NCI-H1694 (cell line): ENCODE results near the gene TAF10.
A peak's percentile ranks its signal among the peaks of the same experiment; 100 is the strongest.

Source experiments
- DNase-seq: peaks from one replicate; lab custom pipeline; 2025; lab: John Stamatoyannopoulos, UW

Gene TAF10

GRCh38 chr11:6607190-6607795 is 4.7 kb downstream of the TAF10 start:
- DNase-seq: no peak

- no peak for DNase-seq
Observed at GRCh38 chr11:6606471-6607189, 5.4 kb downstream of the TAF10 start.

GRCh38 chr11:6604790-6605189 is 7.2 kb downstream of the TAF10 start:
- DNase-seq: no peak

GRCh38 chr11:6604081-6604626 is 7.9 kb downstream of the TAF10 start:
- DNase-seq: no peak

- DNase-seq: peak; percentile 52
Observed at GRCh38 chr11:6603287-6604080, 8.5 kb downstream of the TAF10 start, which contains the start of the genes ILK and RRP8. Gene ILK (plus strand): TSS chr11:6603774. CDS start chr11:6604272, 498 bp downstream. Gene RRP8 (minus strand): TSS chr11:6603616. CDS start chr11:6603502, 114 bp downstream.

GRCh38 chr11:6602096-6602940 is 9.7 kb downstream of the TAF10 start:
- DNase-seq: no peak

- no peak for DNase-seq
Observed at GRCh38 chr11:6601041-6601461, 11.0 kb downstream of the TAF10 start.

- DNase-seq: no peak
Observed at GRCh38 chr11:6599881-6600390, 12.1 kb downstream of the TAF10 start.

- no peak for DNase-seq
Observed at GRCh38 chr11:6599449-6599848, 12.6 kb downstream of the TAF10 start.

GRCh38 chr11:6598555-6598954 is 13.5 kb downstream of the TAF10 start:
- DNase-seq: no peak

- no peak for DNase-seq
Observed at GRCh38 chr11:6596239-6596877, 15.7 kb downstream of the TAF10 start.

- DNase-seq: no peak
Observed at GRCh38 chr11:6594142-6594768, 17.8 kb downstream of the TAF10 start.

GRCh38 chr11:6588018-6588417 is 24.0 kb downstream of the TAF10 start:
- DNase-seq: no peak

GRCh38 chr11:6587360-6587953 is 24.6 kb downstream of the TAF10 start:
- no peak for DNase-seq

- no peak for DNase-seq
Observed at GRCh38 chr11:6586434-6587359, 25.3 kb downstream of the TAF10 start.

GRCh38 chr11:6584528-6584927 is 27.5 kb downstream of the TAF10 start:
- DNase-seq: no peak

GRCh38 chr11:6583584-6583983 is 28.4 kb downstream of the TAF10 start:
- no peak for DNase-seq

- DNase-seq: no peak
Observed at GRCh38 chr11:6579681-6580080, 32.3 kb downstream of the TAF10 start.

- no peak for DNase-seq
Observed at GRCh38 chr11:6578134-6578533, 33.9 kb downstream of the TAF10 start.
